Activated naive CD8-positive, alpha-beta T cell treated with anti-CD3 and anti-CD28 coated beads for 36 hours (primary cell): Measurements from ENCODE around the gene CIAO3. TPM values are rescaled to one million over a fixed set of nuclear protein-coding genes. Genes with fewer than 3 reads are reported as not detected.

Source experiments
- DNase-seq: peaks from one replicate; pipeline ENCODE4 v3.0.0; 2021
- H3K27ac Mint-ChIP-seq: one replicate; pipeline ENCODE4 v1.8.0; 2022; ENCODE audit warnings: mild to moderate bottlenecking, moderate library complexity, mixed read lengths
- H3K27me3 Mint-ChIP-seq: one replicate; pipeline ENCODE4 v1.8.0; 2022; ENCODE audit warnings: mild to moderate bottlenecking, mixed read lengths
- H3K36me3 Mint-ChIP-seq: one replicate; pipeline ENCODE4 v1.8.0; 2021; ENCODE audit warnings: mild to moderate bottlenecking, mixed read lengths
- H3K4me1 Mint-ChIP-seq: one replicate; pipeline ENCODE4 v1.8.0; 2021; ENCODE audit warnings: mixed read lengths
- H3K4me3 Mint-ChIP-seq: one replicate; pipeline ENCODE4 v1.8.0; 2022; ENCODE audit warnings: mild to moderate bottlenecking, moderate library complexity, mixed read lengths
- H3K9me3 Mint-ChIP-seq: one replicate; pipeline ENCODE4 v1.8.0; 2022; ENCODE audit warnings: mixed read lengths
- total RNA-seq, 2 experiments: library from RNA; stranded (reverse); gene quantifications; one replicate each; pipeline ENCODE4 v1.2.3, GENCODE V29; 2021

The CIAO3 gene
- total RNA-seq, 2 experiments from 2014 or later, result 18.3 to 19.8 TPM

GRCh38 chr16:736936-737481 lies 3.8 kb downstream of the CIAO3 start:
- DNase-seq, result no peak
- peaks cover 11% of the 10 kb centered on the region for H3K4me1 Mint-ChIP-seq
- H3K4me3 Mint-ChIP-seq, result no peak overlapping the region
- no peaks in the 10 kb centered on the region for H3K27me3 Mint-ChIP-seq
- H3K27ac Mint-ChIP-seq, result no peak overlapping the region
- H3K9me3 Mint-ChIP-seq, result no peaks in the 10 kb centered on the region
- peaks cover 5% of the 10 kb centered on the region for H3K36me3 Mint-ChIP-seq

- Mint-ChIP-seq H3K27me3 (no peaks in the 10 kb centered on the region), H3K36me3 (peaks cover 5% of the 10 kb centered on the region), H3K27ac (peak overlapping the region; percentile 56), H3K9me3 (no peaks in the 10 kb centered on the region), H3K4me1 (peaks cover 9% of the 10 kb centered on the region), H3K4me3 (peak overlapping the region; percentile 18)
- peak; percentile 59 for DNase-seq
These were observed 4.8 kb downstream of the CIAO3 start for GRCh38 chr16:735982-736453.

- Mint-ChIP-seq H3K36me3 (peaks cover 5% of the 10 kb centered on the region), H3K4me3 (no peak overlapping the region), H3K27me3 (no peaks in the 10 kb centered on the region), H3K27ac (peak overlapping the region; percentile 56), H3K4me1 (peaks cover 9% of the 10 kb centered on the region), H3K9me3 (no peaks in the 10 kb centered on the region)
- DNase-seq, result no peak
These were observed 5.6 kb downstream of the CIAO3 start for GRCh38 chr16:734981-735881.

GRCh38 chr16:734208-734980 lies 6.4 kb downstream of the CIAO3 start:
- no peak for DNase-seq
- H3K9me3 Mint-ChIP-seq, result no peaks in the 10 kb centered on the region
- H3K36me3 Mint-ChIP-seq, result peaks cover 5% of the 10 kb centered on the region
- no peak overlapping the region for H3K27ac Mint-ChIP-seq
- H3K27me3 Mint-ChIP-seq, result no peaks in the 10 kb centered on the region
- H3K4me1 Mint-ChIP-seq, result peaks cover 7% of the 10 kb centered on the region
- no peak overlapping the region for H3K4me3 Mint-ChIP-seq

GRCh38 chr16:733382-734207 lies 7.2 kb downstream of the CIAO3 start:
- no peaks in the 10 kb centered on the region for H3K27me3 Mint-ChIP-seq
- peaks cover 7% of the 10 kb centered on the region for H3K4me1 Mint-ChIP-seq
- peaks cover 3% of the 10 kb centered on the region for H3K36me3 Mint-ChIP-seq
- no peak overlapping the region for H3K4me3 Mint-ChIP-seq
- DNase-seq, result no peak
- H3K9me3 Mint-ChIP-seq, result no peaks in the 10 kb centered on the region
- no peak overlapping the region for H3K27ac Mint-ChIP-seq

GRCh38 chr16:732936-733335 lies 7.9 kb downstream of the CIAO3 start:
- DNase-seq, result no peak
- H3K9me3 Mint-ChIP-seq, result no peaks in the 10 kb centered on the region
- peaks cover 7% of the 10 kb centered on the region for H3K4me1 Mint-ChIP-seq
- no peaks in the 10 kb centered on the region for H3K27me3 Mint-ChIP-seq
- no peak overlapping the region for H3K4me3 Mint-ChIP-seq
- no peak overlapping the region for H3K27ac Mint-ChIP-seq
- peaks cover 3% of the 10 kb centered on the region for H3K36me3 Mint-ChIP-seq

- Mint-ChIP-seq H3K4me3 (no peak overlapping the region), H3K9me3 (no peaks in the 10 kb centered on the region), H3K36me3 (peaks cover 3% of the 10 kb centered on the region), H3K27ac (no peak overlapping the region), H3K4me1 (peaks cover 7% of the 10 kb centered on the region), H3K27me3 (no peaks in the 10 kb centered on the region)
- no peak for DNase-seq
These were observed 8.5 kb downstream of the CIAO3 start for GRCh38 chr16:732332-732731.

GRCh38 chr16:730666-731509 lies 9.9 kb downstream of the CIAO3 start:
- no peak for DNase-seq
- Mint-ChIP-seq H3K4me1 (peaks cover 6% of the 10 kb centered on the region), H3K27ac (no peak overlapping the region), H3K27me3 (no peaks in the 10 kb centered on the region), H3K9me3 (no peaks in the 10 kb centered on the region), H3K36me3 (no peaks in the 10 kb centered on the region), H3K4me3 (no peak overlapping the region)

GRCh38 chr16:729768-730665 lies 10.8 kb downstream of the CIAO3 start:
- Mint-ChIP-seq H3K4me3 (peak overlapping the region; percentile 10), H3K27ac (no peak overlapping the region), H3K27me3 (no peaks in the 10 kb centered on the region), H3K9me3 (no peaks in the 10 kb centered on the region), H3K4me1 (peaks cover 3% of the 10 kb centered on the region), H3K36me3 (no peaks in the 10 kb centered on the region)
- no peak for DNase-seq

- Mint-ChIP-seq H3K27ac (no peak overlapping the region), H3K36me3 (no peaks in the 10 kb centered on the region), H3K4me1 (peaks cover 3% of the 10 kb centered on the region), H3K9me3 (no peaks in the 10 kb centered on the region), H3K4me3 (peak overlapping the region; percentile 65), H3K27me3 (no peaks in the 10 kb centered on the region)
- no peak for DNase-seq
These were observed 11.7 kb downstream of the CIAO3 start for GRCh38 chr16:728890-729744.

GRCh38 chr16:728131-728889 lies 12.5 kb downstream of the CIAO3 start:
- Mint-ChIP-seq H3K9me3 (no peaks in the 10 kb centered on the region), H3K27me3 (no peaks in the 10 kb centered on the region), H3K27ac (no peak overlapping the region), H3K36me3 (no peaks in the 10 kb centered on the region), H3K4me3 (peak overlapping the region; percentile 65), H3K4me1 (peaks cover 3% of the 10 kb centered on the region)
- peak; percentile 75 for DNase-seq
